Urinary bladder (tissue), 4 donors: ENCODE measurements around the gene PARD3. TPM values are rescaled to one million over a fixed set of nuclear protein-coding genes. Genes with fewer than 3 reads are reported as not detected.

ENCODE experiments used
- DNase-seq: peaks from one replicate; pipeline ENCODE4 v3.0.0-alpha.2; 2015; ENCODE audit errors: extremely low spot score
- H3K27ac ChIP-seq: one replicate; pipeline ENCODE4 v1.5.1; 2013; ENCODE audit warnings: low read depth, mild to moderate bottlenecking, moderate library complexity
- H3K36me3 ChIP-seq: one replicate; pipeline ENCODE4 v1.6.1; 2013; ENCODE audit warnings: mild to moderate bottlenecking, moderate library complexity; ENCODE audit not compliant: insufficient read depth
- H3K4me1 ChIP-seq: one replicate; pipeline ENCODE4 v1.6.1; 2013; ENCODE audit warnings: mild to moderate bottlenecking, moderate library complexity; ENCODE audit not compliant: insufficient read depth
- H3K4me3 ChIP-seq: one replicate; pipeline ENCODE4 v1.5.1; 2013; ENCODE audit warnings: low read depth, low read length
- WGBS: extraction: QIAGEN DNeasy Blood & Tissue Kit; methylation state at CpG from one replicate; pipeline ENCODE4 v1.1.7; 2013; 5-methylcytosine and 5-hydroxymethylcytosine counted together
- polyA plus RNA-seq: library from polyadenylated mRNA; stranded (reverse); fragments of 200-250 nt; gene quantifications from one replicate; pipeline ENCODE4 v1.2.3, GENCODE V29; 2013
- total RNA-seq: library from RNA; depleted of rRNA; stranded (reverse); fragments of >200 nt; gene quantifications from one replicate; pipeline ENCODE4 v1.2.3, GENCODE V29; 2014
- donor health status: healthy with polysubstance abuse.
- donor health status: healthy.

Gene PARD3
- total and polyA plus RNA-seq, 2 donors = 27.5 to 89.1 TPM

GRCh38 chr10:34635111-34635510, 180.0 kb downstream of the PARD3 start:
- no peak for DNase-seq
- Histone ChIP-seq H3K4me1 (no peaks in the 10 kb centered on the region), H3K4me3 (no peak overlapping the region), H3K27ac (no peak overlapping the region), H3K36me3 (no peaks in the 10 kb centered on the region)
- WGBS = 97% methylated on average over 6 of the region's 6 CpGs

GRCh38 chr10:34633374-34633773, 181.7 kb downstream of the PARD3 start:
- Histone ChIP-seq H3K4me1 (peaks cover 2% of the 10 kb centered on the region), H3K36me3 (no peaks in the 10 kb centered on the region), H3K4me3 (no peak overlapping the region), H3K27ac (no peak overlapping the region)
- DNase-seq = no peak
- 87% methylated on average over 10 of the region's 10 CpGs for WGBS

- H3K4me1 ChIP-seq = peaks cover 2% of the 10 kb centered on the region
- no peak overlapping the region for H3K27ac ChIP-seq
- no peak for DNase-seq
- no peaks in the 10 kb centered on the region for H3K36me3 ChIP-seq
- no peak overlapping the region for H3K4me3 ChIP-seq
- WGBS = 86% methylated on average over 5 of the region's 5 CpGs
Measured at GRCh38 chr10:34629084-34629483, 186.0 kb downstream of the PARD3 start.

GRCh38 chr10:34628174-34628796, 186.8 kb downstream of the PARD3 start:
- DNase-seq = no peak
- Histone ChIP-seq H3K27ac (no peak overlapping the region), H3K36me3 (no peaks in the 10 kb centered on the region), H3K4me3 (no peak overlapping the region), H3K4me1 (peaks cover 2% of the 10 kb centered on the region)
- WGBS = 30% methylated on average over 8 of the region's 8 CpGs

GRCh38 chr10:34627741-34628140, 187.4 kb downstream of the PARD3 start:
- no peak overlapping the region for H3K27ac ChIP-seq
- 81% methylated on average over 3 of the region's 3 CpGs for WGBS
- no peak for DNase-seq

GRCh38 chr10:34627331-34627730, 187.8 kb downstream of the PARD3 start:
- DNase-seq = no peak
- 87% methylated on average over 6 of the region's 6 CpGs for WGBS
- H3K4me3 ChIP-seq = no peak overlapping the region
- H3K27ac ChIP-seq = no peak overlapping the region
- no peaks in the 10 kb centered on the region for H3K36me3 ChIP-seq
- H3K4me1 ChIP-seq = peaks cover 2% of the 10 kb centered on the region

More at GRCh38 chr10:34627741-34628140, 187.4 kb downstream of the PARD3 start:
- Histone ChIP-seq H3K36me3 (no peaks in the 10 kb centered on the region), H3K4me3 (no peak overlapping the region), H3K4me1 (peaks cover 2% of the 10 kb centered on the region)

- no peak overlapping the region for H3K4me3 ChIP-seq
- no peaks in the 10 kb centered on the region for H3K36me3 ChIP-seq
- H3K27ac ChIP-seq = no peak overlapping the region
- 69% methylated on average over 3 of the region's 3 CpGs for WGBS
- H3K4me1 ChIP-seq = peaks cover 2% of the 10 kb centered on the region
- DNase-seq = no peak
Measured at GRCh38 chr10:34626158-34626880, 188.8 kb downstream of the PARD3 start.

- H3K4me3 ChIP-seq = no peak overlapping the region
- peaks cover 2% of the 10 kb centered on the region for H3K4me1 ChIP-seq
- WGBS = 92% methylated on average over 12 of the region's 12 CpGs
- no peaks in the 10 kb centered on the region for H3K36me3 ChIP-seq
- DNase-seq = no peak
- H3K27ac ChIP-seq = no peak overlapping the region
Measured at GRCh38 chr10:34624323-34625153, 190.6 kb downstream of the PARD3 start.

- H3K36me3 ChIP-seq = no peaks in the 10 kb centered on the region
- DNase-seq = no peak
- no peak overlapping the region for H3K27ac ChIP-seq
- no peaks in the 10 kb centered on the region for H3K4me1 ChIP-seq
- WGBS = 95% methylated on average over 4 of the region's 4 CpGs
- no peak overlapping the region for H3K4me3 ChIP-seq
Measured at GRCh38 chr10:34622945-34623344, 192.2 kb downstream of the PARD3 start.

GRCh38 chr10:34618611-34619010, 196.5 kb downstream of the PARD3 start:
- Histone ChIP-seq H3K36me3 (no peaks in the 10 kb centered on the region), H3K4me1 (no peaks in the 10 kb centered on the region), H3K4me3 (no peak overlapping the region), H3K27ac (no peak overlapping the region)
- no peak for DNase-seq
- WGBS = 91% methylated on average over 2 of the region's 2 CpGs

GRCh38 chr10:34615770-34616169, 199.3 kb downstream of the PARD3 start:
- Histone ChIP-seq H3K4me1 (no peaks in the 10 kb centered on the region), H3K27ac (no peak overlapping the region), H3K36me3 (no peaks in the 10 kb centered on the region), H3K4me3 (no peak overlapping the region)
- WGBS = 93% methylated on average over 3 of the region's 3 CpGs
- DNase-seq = no peak

- Histone ChIP-seq H3K27ac (no peak overlapping the region), H3K4me1 (no peaks in the 10 kb centered on the region), H3K4me3 (no peak overlapping the region), H3K36me3 (no peaks in the 10 kb centered on the region)
- 90% methylated on average over 3 of the region's 3 CpGs for WGBS
- no peak for DNase-seq
Measured at GRCh38 chr10:34613491-34613890, 201.6 kb downstream of the PARD3 start.

GRCh38 chr10:34612938-34613337, 202.2 kb downstream of the PARD3 start:
- Histone ChIP-seq H3K4me1 (no peaks in the 10 kb centered on the region), H3K27ac (no peak overlapping the region), H3K4me3 (no peak overlapping the region), H3K36me3 (no peaks in the 10 kb centered on the region)
- WGBS = 96% methylated on average over 1 of the region's 1 CpG
- no peak for DNase-seq

- 96% methylated on average over 3 of the region's 3 CpGs for WGBS
- DNase-seq = no peak
- no peaks in the 10 kb centered on the region for H3K36me3 ChIP-seq
Measured at GRCh38 chr10:34612446-34612845, 202.7 kb downstream of the PARD3 start.

More at GRCh38 chr10:34612446-34612845, 202.7 kb downstream of the PARD3 start:
- Histone ChIP-seq H3K4me1 (no peaks in the 10 kb centered on the region), H3K27ac (no peak overlapping the region), H3K4me3 (no peak overlapping the region)
